GM21515 (cell line): ENCODE measurements around the gene VWCE.
A peak's percentile ranks its signal among the peaks of the same experiment; 100 is the strongest.

Experiments used
- ATAC-seq: cut with Tn5 transposase; IDR thresholded peaks from one replicate; pipeline ENCODE4 v1.9.1; 2021; ENCODE audit not compliant: unreplicated experiment

The VWCE gene

DNA sequence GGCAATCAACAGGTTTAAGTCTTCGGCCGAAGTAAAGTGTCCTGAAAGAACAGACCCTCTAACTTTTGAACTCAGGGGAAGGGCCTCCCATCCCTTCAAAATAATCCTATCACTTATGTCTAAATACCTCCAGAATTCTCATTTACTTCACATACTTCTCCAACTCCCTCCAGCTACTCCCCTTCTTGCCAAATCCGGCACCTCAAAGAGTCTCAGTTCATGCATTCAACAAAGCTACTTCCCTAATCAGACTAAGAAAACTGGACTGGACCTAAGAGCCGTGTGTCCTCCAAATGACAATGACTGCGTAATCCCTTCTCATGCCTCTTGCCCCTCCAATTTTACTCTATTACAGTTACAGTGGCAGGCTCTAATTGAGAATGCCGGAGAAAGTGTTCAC, 36.5 kb upstream of the VWCE start:
- ATAC-seq = no peak

GRCh38 chr11:61329871-61330270, 34.8 kb upstream of the VWCE start:
- ATAC-seq = no peak

DNA sequence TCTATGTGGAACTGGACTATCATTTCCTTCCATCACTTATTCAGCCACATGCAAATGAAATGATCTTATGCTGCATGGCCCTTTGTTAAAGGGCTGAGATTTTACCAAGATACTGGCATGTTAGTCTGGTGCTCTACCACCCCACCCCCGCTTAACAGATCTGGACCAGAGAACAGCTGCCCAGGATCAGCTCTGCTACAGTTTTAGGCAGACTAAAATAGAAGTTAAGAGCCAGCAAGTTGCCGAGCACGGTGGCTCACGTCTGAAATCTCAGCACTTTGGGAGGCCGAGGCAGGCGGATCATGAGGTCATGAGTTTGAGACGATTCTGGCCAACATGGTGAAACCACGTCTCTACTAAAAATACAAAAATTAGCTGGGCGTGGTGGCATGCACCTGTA, 33.2 kb upstream of the VWCE start:
- no peak for ATAC-seq

GRCh38 chr11:61327669-61328071, 32.6 kb upstream of the VWCE start:
- no peak for ATAC-seq

GRCh38 chr11:61325649-61326414, 30.7 kb upstream of the VWCE start:
- no peak for ATAC-seq

- no peak for ATAC-seq
Observed at GRCh38 chr11:61315260-61315659, 20.1 kb upstream of the VWCE start.

DNA sequence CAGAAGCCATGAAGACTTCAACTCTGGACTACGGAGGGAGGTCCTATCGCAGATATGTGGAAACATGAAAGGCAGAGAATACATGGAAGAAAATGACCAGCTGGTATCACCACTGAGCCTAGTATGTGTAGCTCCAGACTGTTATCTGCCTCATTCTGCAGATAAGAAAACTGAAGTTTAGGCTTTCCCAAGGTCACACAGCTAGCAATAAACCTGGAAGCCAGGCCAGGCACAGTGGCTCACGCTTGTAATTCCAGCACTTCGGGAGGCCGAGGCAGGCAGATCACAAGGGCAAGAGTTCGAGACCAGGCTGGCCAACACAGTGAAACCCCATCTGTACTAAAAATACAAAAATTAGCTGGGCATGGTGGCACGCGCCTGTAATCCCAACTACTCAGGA, 15.6 kb upstream of the VWCE start:
- no peak for ATAC-seq

- ATAC-seq = no peak
Observed at GRCh38 chr11:61309739-61310138, 14.6 kb upstream of the VWCE start.

DNA sequence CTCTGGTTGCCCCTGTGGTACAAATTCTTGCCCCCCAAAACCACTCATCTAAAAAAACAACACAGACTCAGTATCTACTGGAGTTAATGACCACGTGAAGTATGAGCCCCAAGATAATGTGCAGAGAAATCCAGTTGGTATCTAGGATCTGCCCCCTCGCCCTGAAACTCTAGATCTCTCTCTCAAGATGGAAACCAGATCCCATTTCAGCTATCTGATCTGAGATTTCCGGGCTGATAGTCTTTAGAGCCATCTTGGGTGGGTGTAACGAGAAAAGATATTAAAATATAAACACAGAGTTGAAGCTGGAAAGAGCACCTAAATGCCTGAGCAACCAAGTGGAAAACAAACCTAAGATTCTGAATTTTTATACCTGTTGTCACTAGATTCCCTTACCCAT, 14.0 kb upstream of the VWCE start:
- ATAC-seq = no peak

- ATAC-seq = no peak
Observed at GRCh38 chr11:61307354-61307753, 12.2 kb upstream of the VWCE start.

- ATAC-seq = no peak
Observed at GRCh38 chr11:61306221-61306620, 11.1 kb upstream of the VWCE start.

- ATAC-seq = no peak
Observed at GRCh38 chr11:61305417-61305816, 10.3 kb upstream of the VWCE start.

DNA sequence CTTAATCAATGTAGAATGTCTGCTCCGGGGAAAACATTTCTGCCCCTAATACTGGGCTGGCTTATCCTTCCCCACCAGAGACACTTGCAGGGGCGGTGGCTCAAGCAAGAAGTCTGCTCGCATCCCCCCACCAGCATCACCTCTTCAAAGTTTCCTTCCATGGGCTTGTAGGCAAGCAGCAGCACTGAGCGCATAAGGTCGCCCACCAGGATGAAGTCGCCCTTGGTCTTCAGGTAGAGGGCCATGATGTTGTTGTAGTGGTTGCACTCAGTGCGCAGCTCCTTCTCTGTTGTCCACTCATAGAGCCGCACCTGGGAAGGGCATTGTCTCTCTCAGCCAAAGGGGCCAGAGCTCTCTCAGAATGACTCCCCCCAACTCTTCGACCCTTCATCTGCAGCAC, 8.6 kb upstream of the VWCE start:
- no peak for ATAC-seq

GRCh38 chr11:61302550-61302949, 7.4 kb upstream of the VWCE start:
- no peak for ATAC-seq

- no peak for ATAC-seq
Observed at GRCh38 chr11:61298663-61299244, 3.6 kb upstream of the VWCE start.

GRCh38 chr11:61297746-61298145, 2.6 kb upstream of the VWCE start:
- no peak for ATAC-seq

- ATAC-seq = no peak
Observed at GRCh38 chr11:61297341-61297740, 2.2 kb upstream of the VWCE start.

DNA sequence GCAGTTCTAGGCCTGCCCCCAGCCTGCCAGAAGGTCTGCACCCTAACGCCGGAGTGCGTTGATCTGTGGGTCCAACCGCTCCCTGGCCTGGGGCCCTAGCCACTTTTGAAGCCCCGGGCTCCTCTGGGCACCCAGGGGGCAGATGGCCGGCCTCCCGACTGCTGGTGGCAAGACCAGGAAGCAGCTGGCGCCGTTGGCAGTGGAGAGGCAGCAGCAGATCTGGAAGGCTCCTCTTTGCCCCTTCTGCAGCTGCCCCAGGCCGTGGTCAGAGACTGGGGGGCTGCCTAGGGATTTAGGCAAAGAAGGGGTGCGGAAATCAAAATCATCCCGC, 445 bp upstream of the VWCE start:
- no peak for ATAC-seq

DNA sequence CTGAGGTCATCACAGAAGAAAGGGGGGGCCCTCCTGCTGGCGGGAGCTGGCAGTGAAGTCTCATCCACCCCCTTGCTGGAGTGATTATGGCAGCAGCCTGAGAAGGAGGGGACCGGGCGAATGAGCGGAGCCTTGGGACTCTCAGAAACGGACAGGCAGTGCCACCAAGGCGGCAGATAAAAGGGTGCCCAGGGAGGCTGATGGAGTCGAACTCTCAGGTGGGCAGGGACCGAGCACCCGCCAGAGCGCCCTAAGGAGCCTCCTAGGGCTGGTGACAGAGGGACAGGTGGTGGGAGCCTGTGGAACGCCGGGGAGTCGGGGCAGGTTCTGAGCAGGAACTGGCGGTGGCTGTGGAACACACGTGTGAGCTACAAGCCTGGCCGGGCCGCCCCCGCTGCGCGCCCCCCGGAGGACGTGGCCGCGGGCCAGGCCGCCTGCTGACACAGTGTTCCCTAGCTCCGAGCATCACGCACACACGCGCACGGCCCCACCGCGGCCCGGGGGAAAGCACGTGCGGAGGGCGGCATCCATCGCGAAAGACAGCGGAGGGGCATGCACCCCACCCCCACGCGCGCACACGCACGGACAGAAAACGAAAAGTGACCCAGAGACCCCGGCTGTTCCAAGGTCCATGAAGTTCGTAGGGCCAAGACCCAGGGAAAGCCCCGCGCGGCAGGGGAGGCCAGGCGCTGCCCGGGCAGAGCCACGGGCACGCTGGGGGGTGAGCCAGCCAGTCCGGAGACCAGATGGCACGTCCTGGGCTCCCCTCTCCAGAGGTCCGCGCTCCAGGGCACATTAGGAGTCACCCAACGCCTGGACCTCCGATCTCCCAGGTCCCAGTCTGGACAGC, 1.0 kb downstream of the VWCE start:
- peak; percentile 28 for ATAC-seq

DNA sequence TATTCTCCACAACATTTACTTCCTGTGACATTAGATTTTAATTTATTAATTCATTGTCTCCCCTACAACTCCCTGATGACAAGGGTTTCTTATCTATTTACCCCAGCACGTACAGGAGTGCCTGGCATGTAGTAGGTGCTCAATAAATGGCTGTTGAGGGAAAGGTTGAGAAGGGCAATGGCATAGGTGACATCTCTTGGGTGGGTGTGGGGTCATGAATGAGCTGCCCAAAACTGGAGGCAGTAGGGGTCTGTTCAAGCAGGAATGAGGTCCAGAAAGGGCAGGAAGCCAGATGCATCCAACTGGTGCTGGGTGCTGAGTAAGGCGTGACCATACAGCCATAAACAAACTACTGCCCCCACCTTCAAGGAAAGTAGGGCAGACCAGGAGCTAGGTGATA, 2.8 kb downstream of the VWCE start:
- ATAC-seq = no peak

DNA sequence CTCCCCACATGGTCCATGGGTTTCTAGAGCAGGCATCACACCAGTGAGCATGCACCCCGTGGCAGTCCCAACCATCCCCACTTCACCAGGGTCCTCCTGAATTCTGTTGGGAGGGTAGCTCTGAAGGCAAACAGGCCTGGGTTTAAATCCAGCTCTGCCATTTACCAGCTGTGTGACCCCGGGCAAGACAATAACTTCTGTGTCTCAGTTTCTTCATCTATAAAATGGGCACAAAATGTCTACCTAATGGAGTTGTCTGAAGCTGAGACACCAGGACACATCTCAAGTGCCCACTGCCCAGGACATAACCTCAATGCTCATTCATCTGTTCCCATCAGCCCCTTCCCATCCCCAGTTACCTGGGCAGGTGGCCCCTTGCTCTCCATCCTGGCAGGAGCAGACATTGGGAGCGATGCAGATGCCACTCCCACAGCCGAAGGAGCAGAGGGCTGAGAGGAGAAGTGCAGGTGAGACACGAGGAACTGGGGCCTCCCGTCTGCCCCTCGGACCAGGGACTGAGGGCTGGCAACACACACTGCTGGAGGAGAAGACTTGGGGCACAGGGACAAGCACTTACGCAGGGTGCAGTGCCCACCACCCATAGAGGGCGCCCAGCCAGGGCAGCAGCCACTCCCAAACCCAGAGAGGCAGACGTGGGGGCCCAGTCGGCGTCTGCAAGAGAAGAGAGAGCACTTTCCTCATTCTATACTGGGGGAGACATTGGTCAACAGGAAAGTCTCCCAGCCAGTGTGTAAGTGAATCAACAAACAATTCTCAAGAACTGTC, 4.0 kb downstream of the VWCE start:
- ATAC-seq = no peak
